A549 (cell line): ENCODE data around the gene MAN2A2. TPM values are rescaled to one million over a fixed set of nuclear protein-coding genes. Genes with fewer than 3 reads are reported as not detected.

Experiments used
- ATAC-seq, 2 experiments: fragments of 200-7000 bp in 1 of 2; fragments of >200 bp in 1 of 2; cut with Nextera tagmentation in 1 of 2; cut with Tn5 transposase in 1 of 2; 3 replicates each; pipeline versions ENCODE4 v1.8.0 to v1.9.1; 2018 to 2020; ENCODE audit warnings: mild to moderate bottlenecking in 1 of 2, moderate library complexity in 1 of 2
- CTCF ChIA-PET: fragments of 300-600 bp; sonication (Branson Sonifier 250); formaldehyde crosslinking; extraction: SDS; loops from one replicate; lab custom pipeline; 2021; ENCODE audit warnings: antibody characterized with exemption, inconsistent platforms; lab: Yijun Ruan, JAX
- POLR2A ChIA-PET: fragments of 350-600 bp; formaldehyde crosslinking; extraction: SDS; loops from one replicate; lab custom pipeline; 2021; ENCODE audit warnings: antibody characterized with exemption, inconsistent platforms; lab: Yijun Ruan, JAX
- DNase-seq, 2 experiments: peaks; one replicate each; pipeline versions ENCODE4 v3.0.0 to v3.0.0-alpha.2; 2011 to 2016; ENCODE audit warnings: low read depth in 1 of 2, low spot score in 1 of 2
- FAIRE-seq: peaks from 2 replicates; lab custom pipeline; 2011; peaks lifted over from hg19 to GRCh38; lab: Jason Lieb, UNC
- H3K27ac ChIP-seq, 2 experiments: fragments of >200 bp; sonication (Bioruptor Twin); formaldehyde crosslinking; 3 replicates each; pipeline ENCODE4 v1.5.1; 2016 to 2017
- H3K4me1 ChIP-seq: fragments of >200 bp; sonication (Bioruptor Twin); formaldehyde crosslinking; 3 replicates; pipeline ENCODE4 v1.6.1; 2016
- H3K4me2 ChIP-seq: fragments of >200 bp; sonication (Bioruptor Twin); formaldehyde crosslinking; 3 replicates; pipeline ENCODE4 v1.6.1; 2016
- H3K4me3 ChIP-seq: fragments of >200 bp; sonication (Bioruptor Twin); formaldehyde crosslinking; 3 replicates; pipeline ENCODE4 v1.5.1; 2016
- H3K9me3 ChIP-seq: fragments of >200 bp; sonication (Bioruptor Twin); formaldehyde crosslinking; 3 replicates; pipeline ENCODE4 v1.6.1; 2016
- CBX8 ChIP-seq: fragments of 200-600 bp; sonication (generic); IDR thresholded peaks from 2 replicates; pipeline ENCODE4 v1.6.1; 2016
- CHD2 ChIP-seq: fragments of 150-350 bp; IDR thresholded peaks from 2 replicates; pipeline ENCODE4 v1.6.1; 2014; ENCODE audit warnings: low read length; ENCODE audit not compliant: partially characterized antibody
- ESRRA ChIP-seq: fragments of 150-350 bp; IDR thresholded peaks from 2 replicates; pipeline ENCODE4 v1.6.1; 2014; ENCODE audit warnings: mild to moderate bottlenecking, low read length, borderline replicate concordance
- FOXS1 ChIP-seq: fragments of 250-450 bp; sonication (Bioruptor Pico); IDR thresholded peaks from 2 replicates; pipeline ENCODE4 v1.5.0; 2020; ENCODE audit warnings: mild to moderate bottlenecking, moderate library complexity
- JUNB ChIP-seq: fragments of >200 bp; sonication (Bioruptor Twin); formaldehyde crosslinking; IDR thresholded peaks from 2 replicates; pipeline ENCODE4 v1.6.1; 2016
- NR3C1 ChIP-seq: fragments of >200 bp; sonication (Bioruptor Twin); formaldehyde crosslinking; IDR thresholded peaks from 3 replicates; pipeline ENCODE4 v1.6.1; 2017
- POLR2AphosphoS2 ChIP-seq: conservative IDR thresholded peaks from 2 replicates; pipeline ENCODE4 v1.6.1; 2012; ENCODE audit warnings: low read length, improper control_type of control experiment, inconsistent platforms
- RAD21 ChIP-seq, 2 experiments: fragments of >200 bp in 1 of 2; sonication (Bioruptor Twin) in 1 of 2; formaldehyde crosslinking in 1 of 2; IDR thresholded peaks in 1 of 2; conservative IDR thresholded peaks in 1 of 2; 2 replicates in 1 of 2; 3 replicates in 1 of 2; pipeline ENCODE4 v1.6.1; 2012 to 2018; ENCODE audit warnings: inconsistent platforms in 1 of 2
- RFX5 ChIP-seq: fragments of 450-650 bp; IDR thresholded peaks from 2 replicates; pipeline ENCODE4 v1.7.1; 2014; ENCODE audit warnings: antibody characterized with exemption, mild to moderate bottlenecking, moderate library complexity
- TFCP2L1 ChIP-seq: fragments of 250-450 bp; sonication (Bioruptor Pico); IDR thresholded peaks from 2 replicates; pipeline ENCODE4 v1.5.0; 2021; ENCODE audit warnings: mild to moderate bottlenecking
- ZC3H11A ChIP-seq: fragments of 450-650 bp; IDR thresholded peaks from 2 replicates; pipeline ENCODE4 v1.6.1; 2014; ENCODE audit warnings: antibody characterized with exemption, mild to moderate bottlenecking
- WGBS: methylation state at CpG from one replicate; pipeline ENCODE4 v1.1.6; 2017; ENCODE audit errors: missing lambda C conversion rate; 5-methylcytosine and 5-hydroxymethylcytosine counted together
- polyA plus RNA-seq, 4 experiments: library from polyadenylated mRNA; depleted of rRNA in 3 of 4; stranded (reverse); fragments of >200 nt; fragmentation: RNase III in 1 of 4; extraction: RNeasy Plus Mini Kit Qiagen cat#74134 plus additional on column Dnase treatment in 1 of 4; gene quantifications; 2 replicates in 3 of 4; 3 replicates in 1 of 4; pipeline ENCODE4 v1.2.3, GENCODE V29; 2011 to 2017
- TF ChIP-seq, protein P1 (sequence below): fragments of >200 bp; sonication (Bioruptor Twin); formaldehyde crosslinking; IDR thresholded peaks from 2 replicates; pipeline ENCODE4 v1.6.1; 2016
- TF ChIP-seq, protein P2 (sequence below): fragments of >200 bp; sonication (Bioruptor Twin); formaldehyde crosslinking; IDR thresholded peaks from 3 replicates; pipeline ENCODE4 v1.5.1; 2016

The MAN2A2 gene
- polyA plus RNA-seq, 2 of the 4 experiments (the other 2 are of a cell fraction): 22.0 to 32.6 TPM

DNA sequence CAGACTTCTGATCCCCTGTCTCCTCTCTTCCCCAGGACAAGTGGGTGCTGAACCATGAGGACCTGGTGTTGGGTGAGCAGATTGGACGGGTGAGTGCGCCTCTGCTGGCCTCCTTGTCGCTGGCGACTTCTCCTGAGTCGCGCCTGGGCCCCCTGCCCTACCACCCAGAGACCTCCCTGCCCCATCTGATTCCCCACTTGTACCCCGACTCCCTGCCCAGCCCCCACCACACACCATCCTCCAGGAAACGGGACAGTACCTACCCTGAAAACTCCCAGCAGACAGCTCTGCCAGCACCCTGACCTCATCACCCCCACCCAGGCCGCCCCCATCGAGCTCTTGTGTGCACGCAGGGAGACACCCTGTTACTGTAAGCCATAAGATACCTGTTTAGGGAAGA, 11.1 kb upstream of the MAN2A2 start:
- 79% methylated on average over 11 of the region's 11 CpGs for WGBS
- no peak overlapping the region for H3K4me3 ChIP-seq

DNA sequence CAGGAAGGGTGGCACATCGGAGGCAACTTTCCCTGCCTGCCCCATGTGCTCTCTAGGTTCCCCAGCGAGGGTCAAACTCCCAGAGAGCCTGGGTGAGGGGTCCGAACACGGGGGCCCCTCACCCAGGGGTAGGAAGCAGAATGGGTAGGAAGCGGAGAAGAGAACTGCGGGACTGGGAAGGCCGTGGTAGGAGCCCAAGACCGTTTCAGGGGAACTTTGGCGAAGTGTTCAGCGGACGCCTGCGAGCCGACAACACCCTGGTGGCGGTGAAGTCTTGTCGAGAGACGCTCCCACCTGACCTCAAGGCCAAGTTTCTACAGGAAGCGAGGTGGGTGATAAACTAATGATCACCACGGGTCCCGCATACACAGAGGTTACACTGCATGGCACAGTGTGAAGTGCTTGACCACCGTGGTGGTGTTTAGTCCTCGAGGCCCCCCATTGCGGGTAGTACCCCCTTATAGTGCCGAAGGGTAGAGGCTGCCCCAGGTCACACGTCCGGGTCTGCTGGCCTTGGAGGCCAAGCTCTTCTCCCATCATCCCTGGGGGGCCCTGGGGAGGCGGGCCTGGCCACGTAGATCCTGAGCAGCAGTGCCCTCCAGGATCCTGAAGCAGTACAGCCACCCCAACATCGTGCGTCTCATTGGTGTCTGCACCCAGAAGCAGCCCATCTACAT, 10.5 kb upstream of the MAN2A2 start:
- FAIRE-seq: no peak

More for the DNA sequence above, 11.1 kb upstream of the MAN2A2 start:
- ChIA-PET CTCF (interaction anchor here (1.0 to 16.8 kb wide), 4 partner anchors 14 to 146 kb away, joined by 3 to 326 read pairs (median 6); partner anchors contain the start of genes HDDC3 and UNC45A), POLR2A (no interaction called here)
- Histone ChIP-seq H3K4me1 (no peaks in the 10 kb centered on the region), H3K27ac (no peak overlapping the region), H3K4me2 (no peak overlapping the region), H3K9me3 (no peaks in the 10 kb centered on the region)
- TF ChIP-seq CBX8 (no peak), RFX5 (no peak), RAD21 (conservative IDR thresholded peaks at IDR 0.05 in 1 of 2, IDR thresholded peaks at IDR 0.05 in 1 of 2) (no peak), CHD2 (no peak), JUNB (no peak)
- ATAC-seq (no peak), DNase-seq (no peak), FAIRE-seq (no peak)

DNA sequence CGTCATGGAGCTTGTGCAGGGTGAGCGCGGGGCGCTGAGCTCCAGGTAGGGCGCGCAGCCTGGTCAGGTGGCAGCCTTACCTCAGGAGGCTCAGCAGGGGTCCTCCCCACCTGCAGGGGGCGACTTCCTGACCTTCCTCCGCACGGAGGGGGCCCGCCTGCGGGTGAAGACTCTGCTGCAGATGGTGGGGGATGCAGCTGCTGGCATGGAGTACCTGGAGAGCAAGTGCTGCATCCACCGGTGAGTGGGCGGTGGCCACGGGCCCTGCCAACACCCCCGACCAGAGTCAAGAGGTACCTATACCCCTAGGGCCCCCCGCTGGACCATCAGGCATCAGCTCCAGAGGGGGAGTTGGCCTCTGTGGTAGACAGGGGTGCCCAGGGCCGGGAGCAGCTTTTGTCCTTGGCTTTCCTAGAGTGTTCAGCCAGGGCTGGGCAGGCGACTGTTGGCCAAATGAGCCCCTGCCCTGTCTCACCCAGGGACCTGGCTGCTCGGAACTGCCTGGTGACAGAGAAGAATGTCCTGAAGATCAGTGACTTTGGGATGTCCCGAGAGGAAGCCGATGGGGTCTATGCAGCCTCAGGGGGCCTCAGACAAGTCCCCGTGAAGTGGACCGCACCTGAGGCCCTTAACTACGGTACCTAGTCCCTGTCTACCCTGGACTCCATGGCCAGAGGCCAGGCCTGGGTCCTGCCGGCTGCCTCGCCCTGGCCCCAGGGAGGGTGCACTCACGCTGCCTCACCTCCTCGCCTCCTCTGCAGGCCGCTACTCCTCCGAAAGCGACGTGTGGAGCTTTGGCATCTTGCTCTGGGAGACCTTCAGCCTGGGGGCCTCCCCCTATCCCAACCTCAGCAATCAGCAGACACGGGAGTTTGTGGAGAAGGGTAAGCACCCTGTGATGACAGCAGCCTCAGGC, 9.7 kb upstream of the MAN2A2 start:
- peak overlapping the region; percentile 8; the same call in 1 of the 3 replicates for H3K4me3 ChIP-seq

More for the DNA sequence above, 10.5 kb upstream of the MAN2A2 start:
- TF ChIP-seq TFCP2L1 (CRISPR knock-in tag): no peak
- TF ChIP-seq, protein P1, sequence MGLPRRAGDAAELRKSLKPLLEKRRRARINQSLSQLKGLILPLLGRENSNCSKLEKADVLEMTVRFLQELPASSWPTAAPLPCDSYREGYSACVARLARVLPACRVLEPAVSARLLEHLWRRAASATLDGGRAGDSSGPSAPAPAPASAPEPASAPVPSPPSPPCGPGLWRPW: no peak
- TF ChIP-seq ESRRA: no peak
- no peak for TF ChIP-seq ZC3H11A
- TF ChIP-seq NR3C1: no peak
- no peak for TF ChIP-seq FOXS1 (CRISPR knock-in tag)
- ATAC-seq (no peak), DNase-seq (no peak)
- Histone ChIP-seq H3K4me1 (no peaks in the 10 kb centered on the region), H3K9me3 (no peaks in the 10 kb centered on the region), H3K27ac (no peak overlapping the region), H3K4me3 (no peak overlapping the region), H3K4me2 (no peak overlapping the region; the same call in 2 of the 3 replicates)
- ChIA-PET POLR2A (interaction anchor here (1.2 kb wide), 1 partner anchor 39 kb away, joined by 4 read pairs; the partner anchor contains the start of gene HDDC3), CTCF (interaction anchor here (0.6 to 16.8 kb wide), 22 partner anchors 8 to 573 kb away, joined by 3 to 326 read pairs (median 4); partner anchors contain the start of genes FES, HDDC3, MAN2A2 and UNC45A)
- 80% methylated on average over 23 of the region's 29 CpGs for WGBS

More for the DNA sequence above, 9.7 kb upstream of the MAN2A2 start:
- ChIA-PET POLR2A (interaction anchor here (1.2 kb wide), 1 partner anchor 38 kb away, joined by 4 read pairs; the partner anchor contains the start of gene HDDC3), CTCF (interaction anchor here (0.6 to 16.8 kb wide), 27 partner anchors 9 to 578 kb away, joined by 3 to 326 read pairs (median 3); partner anchors contain the start of genes FES, HDDC3, MAN2A2 and UNC45A)
- FAIRE-seq: no peak
- ATAC-seq: peak in 1 of 2 experiments; percentile 57; a peak in 3 of 6 replicates
- DNase-seq: peak in 1 of 2 experiments; percentile 36
- Histone ChIP-seq H3K4me2 (peak overlapping the region; percentile 25; the same call in 1 of the 3 replicates), H3K9me3 (no peaks in the 10 kb centered on the region), H3K27ac (peak overlapping the region in 1 of 2 experiments; percentile 31; a peak in 1 of 6 replicates), H3K4me1 (no peaks in the 10 kb centered on the region)
- no peak for TF ChIP-seq POLR2AphosphoS2
- TF ChIP-seq, protein P2, sequence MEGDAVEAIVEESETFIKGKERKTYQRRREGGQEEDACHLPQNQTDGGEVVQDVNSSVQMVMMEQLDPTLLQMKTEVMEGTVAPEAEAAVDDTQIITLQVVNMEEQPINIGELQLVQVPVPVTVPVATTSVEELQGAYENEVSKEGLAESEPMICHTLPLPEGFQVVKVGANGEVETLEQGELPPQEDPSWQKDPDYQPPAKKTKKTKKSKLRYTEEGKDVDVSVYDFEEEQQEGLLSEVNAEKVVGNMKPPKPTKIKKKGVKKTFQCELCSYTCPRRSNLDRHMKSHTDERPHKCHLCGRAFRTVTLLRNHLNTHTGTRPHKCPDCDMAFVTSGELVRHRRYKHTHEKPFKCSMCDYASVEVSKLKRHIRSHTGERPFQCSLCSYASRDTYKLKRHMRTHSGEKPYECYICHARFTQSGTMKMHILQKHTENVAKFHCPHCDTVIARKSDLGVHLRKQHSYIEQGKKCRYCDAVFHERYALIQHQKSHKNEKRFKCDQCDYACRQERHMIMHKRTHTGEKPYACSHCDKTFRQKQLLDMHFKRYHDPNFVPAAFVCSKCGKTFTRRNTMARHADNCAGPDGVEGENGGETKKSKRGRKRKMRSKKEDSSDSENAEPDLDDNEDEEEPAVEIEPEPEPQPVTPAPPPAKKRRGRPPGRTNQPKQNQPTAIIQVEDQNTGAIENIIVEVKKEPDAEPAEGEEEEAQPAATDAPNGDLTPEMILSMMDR: peak; percentile 16; the same call in 1 of the 3 replicates
- WGBS: 78% methylated on average over 20 of the region's 33 CpGs
